H1 (cell line): ENCODE data around the gene OLFML2A.

Source experiments
- BCL11A ChIP-seq, 2 experiments: IDR thresholded peaks; one replicate each; pipeline ENCODE4 v1.6.1; 2011; ENCODE audit warnings: low read depth in 2 of 2, low read length in 2 of 2, mild to moderate bottlenecking in 2 of 2
- EZH2 ChIP-seq: fragments of 200-600 bp; sonication (generic); IDR thresholded peaks from 2 replicates; pipeline ENCODE4 v1.7.1; 2012; ENCODE audit warnings: low read depth, mild to moderate bottlenecking, moderate library complexity, low read length, inconsistent platforms; ENCODE audit not compliant: severe bottlenecking
- POLR2AphosphoS5 ChIP-seq: IDR thresholded peaks from 2 replicates; pipeline ENCODE4 v1.6.1; 2011; ENCODE audit warnings: low read depth, low read length
- RAD21 ChIP-seq, 2 experiments: IDR thresholded peaks in 1 of 2; conservative IDR thresholded peaks in 1 of 2; 2 replicates each; pipeline ENCODE4 v1.6.1; 2011; ENCODE audit warnings: low read depth in 2 of 2, low read length in 2 of 2, improper control_type of control experiment in 1 of 2, inconsistent platforms in 1 of 2, mild to moderate bottlenecking in 1 of 2, moderate library complexity in 1 of 2
- SUZ12 ChIP-seq: fragments of 200-600 bp; sonication (generic); IDR thresholded peaks from 2 replicates; pipeline ENCODE4 v1.6.1; 2012; ENCODE audit warnings: mild to moderate bottlenecking, inconsistent platforms, low read length, moderate library complexity, mixed read lengths
- YY1 ChIP-seq: IDR thresholded peaks from 2 replicates; pipeline ENCODE4 v1.6.1; 2011; ENCODE audit warnings: low read depth, mild to moderate bottlenecking, low read length
- TF ChIP-seq, protein P1 (sequence below), 3 experiments: IDR thresholded peaks; 1 replicate in 2 of 3; 2 replicates in 1 of 3; pipeline versions ENCODE4 v1.5.1 to v1.6.1; 2011; ENCODE audit warnings: low read length in 3 of 3, mild to moderate bottlenecking in 3 of 3, inconsistent platforms in 2 of 3, low read depth in 1 of 3, moderate library complexity in 1 of 3; ENCODE audit not compliant: insufficient read depth in 1 of 3; ENCODE audit errors: control extremely low read depth in 1 of 3

DNA sequence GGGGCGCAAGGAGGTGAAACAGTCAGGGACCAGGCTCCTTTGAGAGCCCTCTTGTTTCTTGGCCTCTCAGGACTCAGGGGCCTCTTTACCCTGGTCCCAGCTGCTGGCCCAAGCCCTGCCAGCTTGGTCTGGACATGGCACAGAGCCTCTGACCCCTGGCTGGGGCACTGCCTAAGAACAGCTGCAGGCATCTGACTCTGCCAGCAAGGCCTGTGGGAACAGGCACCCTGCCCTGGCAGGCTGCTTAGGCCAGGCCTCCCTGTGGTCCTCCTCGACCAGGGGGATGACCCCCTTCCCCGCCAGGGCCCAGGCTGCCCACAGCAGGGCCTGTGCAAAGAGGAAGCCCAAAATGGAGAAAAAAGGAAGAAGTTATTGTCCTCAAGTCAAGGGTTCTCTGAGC, 25.5 kb downstream of the OLFML2A start:
- TF ChIP-seq EZH2 (no peak), POLR2AphosphoS5 (no peak), RAD21 (IDR thresholded peaks at IDR 0.05 in 1 of 2, conservative IDR thresholded peaks at IDR 0.05 in 1 of 2; ENCODE audit: low read depth in 2 of 2, low read length in 2 of 2) (no peak), SUZ12 (no peak), YY1 (no peak), BCL11A (IDR thresholded peaks at IDR 0.05; ENCODE audit: low read depth in 2 of 2, low read length in 2 of 2) (no peak)
- TF ChIP-seq, protein P1, sequence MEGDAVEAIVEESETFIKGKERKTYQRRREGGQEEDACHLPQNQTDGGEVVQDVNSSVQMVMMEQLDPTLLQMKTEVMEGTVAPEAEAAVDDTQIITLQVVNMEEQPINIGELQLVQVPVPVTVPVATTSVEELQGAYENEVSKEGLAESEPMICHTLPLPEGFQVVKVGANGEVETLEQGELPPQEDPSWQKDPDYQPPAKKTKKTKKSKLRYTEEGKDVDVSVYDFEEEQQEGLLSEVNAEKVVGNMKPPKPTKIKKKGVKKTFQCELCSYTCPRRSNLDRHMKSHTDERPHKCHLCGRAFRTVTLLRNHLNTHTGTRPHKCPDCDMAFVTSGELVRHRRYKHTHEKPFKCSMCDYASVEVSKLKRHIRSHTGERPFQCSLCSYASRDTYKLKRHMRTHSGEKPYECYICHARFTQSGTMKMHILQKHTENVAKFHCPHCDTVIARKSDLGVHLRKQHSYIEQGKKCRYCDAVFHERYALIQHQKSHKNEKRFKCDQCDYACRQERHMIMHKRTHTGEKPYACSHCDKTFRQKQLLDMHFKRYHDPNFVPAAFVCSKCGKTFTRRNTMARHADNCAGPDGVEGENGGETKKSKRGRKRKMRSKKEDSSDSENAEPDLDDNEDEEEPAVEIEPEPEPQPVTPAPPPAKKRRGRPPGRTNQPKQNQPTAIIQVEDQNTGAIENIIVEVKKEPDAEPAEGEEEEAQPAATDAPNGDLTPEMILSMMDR (IDR thresholded peaks at IDR 0.05; ENCODE audit: control extremely low read depth in 1 of 3, insufficient read depth in 1 of 3, low read depth in 1 of 3, low read length in 3 of 3) = no peak
